HT1080 (cell line): ENCODE data around the gene PRDX5. TPM values are rescaled to one million over a fixed set of nuclear protein-coding genes. Genes with fewer than 3 reads are reported as not detected.
"Not testable (repeated sequence)": the region's sequence is repeated elsewhere in the genome, so short reads cannot be mapped to it uniquely, and the experiment has no call there.

Experiments
- DNase-seq: peaks from one replicate; pipeline ENCODE4 v3.0.0-alpha.2; 2015; ENCODE audit warnings: low read depth
- total RNA-seq: library from RNA; depleted of rRNA; stranded (reverse); fragments of >200 nt; shearing (Covaris generic); gene quantifications from 2 replicates; pipeline ENCODE4 v1.2.3, GENCODE V29; 2014

The PRDX5 gene
- total RNA-seq, 1 experiment from 2014 or later: 274 TPM

DNA sequence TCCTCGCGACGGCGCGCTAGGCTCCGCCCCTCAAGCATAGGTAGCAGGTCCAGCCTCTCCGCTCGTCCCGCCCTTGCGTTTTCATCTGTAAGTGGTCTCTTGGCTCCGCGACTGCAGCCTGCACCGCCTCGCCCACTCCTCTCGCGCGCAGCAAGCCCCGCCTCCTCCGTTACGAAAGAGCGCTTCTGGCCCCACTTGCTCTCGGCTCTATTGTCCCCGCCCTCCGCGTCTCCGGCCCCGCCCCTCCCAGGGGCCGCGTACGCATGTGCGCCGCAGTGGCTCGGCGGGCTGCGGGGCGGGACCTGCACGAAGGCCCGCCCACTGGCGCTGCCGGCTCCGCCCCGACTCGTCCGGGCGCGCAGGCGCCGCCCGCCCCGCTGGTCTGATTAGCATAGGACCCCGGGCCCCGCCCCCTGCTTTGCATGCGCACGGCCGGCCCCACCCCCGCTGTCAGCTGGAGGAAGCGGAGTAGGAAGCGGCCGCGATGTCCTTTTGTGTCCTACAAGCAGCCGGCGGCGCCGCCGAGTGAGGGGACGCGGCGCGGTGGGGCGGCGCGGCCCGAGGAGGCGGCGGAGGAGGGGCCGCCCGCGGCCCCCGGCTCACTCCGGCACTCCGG is 12.7 kb upstream of the PRDX5 start, which contains the start of gene ESRRA:
Gene ESRRA, plus strand, starts transcription at position 450 of the 616 bp plus-strand sequence. CDS start 1,656 bp downstream, outside the sequence.
- DNase-seq: peak; percentile 99

DNA sequence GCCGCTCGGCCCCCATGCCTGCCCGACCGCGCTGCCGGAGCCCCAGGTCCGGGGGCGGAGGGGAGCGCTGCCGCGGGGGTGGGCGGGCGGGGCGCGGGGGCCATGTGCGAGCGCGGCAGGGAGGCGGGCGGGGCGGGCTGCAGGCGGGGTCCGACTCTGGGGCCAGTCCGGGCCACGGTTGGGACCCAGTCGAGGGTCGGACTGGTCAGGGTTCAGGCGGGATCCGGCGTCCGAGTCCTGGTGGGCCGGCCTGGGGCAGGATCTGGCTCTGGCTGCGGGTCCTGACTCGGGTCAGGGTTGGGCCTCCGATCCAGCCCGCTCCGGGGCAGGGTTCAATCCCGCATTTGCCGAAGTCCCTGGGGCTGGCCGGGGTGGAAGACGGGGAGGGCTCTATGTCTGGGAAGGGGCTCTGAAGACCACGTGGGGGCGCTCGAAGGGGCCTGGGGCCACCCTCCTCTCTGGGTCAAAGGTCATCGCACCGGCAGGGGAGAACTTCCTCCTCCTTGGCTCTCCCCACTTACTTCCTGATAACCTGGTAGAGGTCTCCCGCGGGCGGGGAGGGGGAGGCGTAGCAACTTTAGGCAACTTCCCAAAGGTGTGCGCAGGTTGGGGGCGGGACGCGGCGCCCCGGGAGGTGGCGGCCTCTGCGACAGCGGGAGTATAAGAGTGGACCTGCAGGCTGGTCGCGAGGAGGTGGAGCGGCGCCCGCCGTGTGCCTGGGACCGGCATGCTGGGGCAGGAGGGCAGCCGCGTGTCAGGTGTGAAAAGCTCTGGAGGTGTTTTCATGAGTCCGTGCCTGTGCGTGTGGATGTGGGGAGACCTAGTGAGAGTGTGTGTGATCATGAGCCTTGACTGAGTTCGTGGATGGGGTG is 12.0 kb upstream of the PRDX5 start:
- DNase-seq: peak; percentile 72

- no peak for DNase-seq
Measured at GRCh38 chr11:64306563-64306875, 11.4 kb upstream of the PRDX5 start.

DNA sequence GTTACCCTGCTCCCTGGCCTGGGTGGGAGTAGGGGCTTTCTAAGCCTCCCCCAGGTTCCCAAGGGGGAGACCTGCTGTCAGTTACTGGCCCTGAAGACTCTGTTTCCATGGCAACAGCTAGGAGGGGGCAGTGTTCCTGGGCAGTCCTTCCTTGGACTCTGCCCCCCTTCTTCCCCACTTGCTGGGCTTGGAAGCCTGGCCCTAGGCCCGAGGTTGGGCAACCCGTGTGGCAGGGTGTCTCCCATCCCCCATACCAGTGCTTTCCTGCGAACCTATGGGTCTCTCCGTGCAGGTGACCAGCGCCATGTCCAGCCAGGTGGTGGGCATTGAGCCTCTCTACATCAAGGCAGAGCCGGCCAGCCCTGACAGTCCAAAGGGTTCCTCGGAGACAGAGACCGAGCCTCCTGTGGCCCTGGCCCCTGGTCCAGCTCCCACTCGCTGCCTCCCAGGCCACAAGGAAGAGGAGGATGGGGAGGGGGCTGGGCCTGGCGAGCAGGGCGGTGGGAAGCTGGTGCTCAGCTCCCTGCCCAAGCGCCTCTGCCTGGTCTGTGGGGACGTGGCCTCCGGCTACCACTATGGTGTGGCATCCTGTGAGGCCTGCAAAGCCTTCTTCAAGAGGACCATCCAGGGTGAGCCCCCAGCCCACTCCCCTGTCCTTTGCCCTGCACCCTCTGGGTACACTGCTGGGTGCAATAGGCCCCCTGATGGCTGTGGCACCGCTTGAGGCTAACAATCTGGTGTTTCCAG is 10.9 kb upstream of the PRDX5 start:
- no peak for DNase-seq

GRCh38 chr11:64307795-64308194 is 10.1 kb upstream of the PRDX5 start:
- not testable (repeated sequence) for DNase-seq

DNA sequence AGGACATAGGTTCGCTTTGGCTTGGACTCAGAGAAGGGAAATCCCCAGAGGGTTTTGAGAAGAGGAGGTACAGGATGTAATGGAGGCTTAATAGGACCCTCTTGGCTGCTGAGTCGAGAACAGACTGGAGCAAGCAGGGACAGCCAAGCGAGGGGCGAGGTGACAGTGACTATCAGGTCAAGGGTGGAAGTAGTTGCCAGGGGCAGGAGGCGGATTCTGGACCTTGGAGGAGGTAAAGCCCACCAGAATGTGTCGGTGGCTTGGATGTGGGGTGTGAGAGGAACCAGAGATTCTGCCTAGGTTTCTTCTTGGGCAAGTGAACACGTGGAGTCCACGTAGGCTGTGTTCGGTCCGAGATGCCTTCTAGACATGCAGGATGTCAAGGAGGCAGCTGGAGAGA is 5.0 kb upstream of the PRDX5 start:
- DNase-seq: no peak

DNA sequence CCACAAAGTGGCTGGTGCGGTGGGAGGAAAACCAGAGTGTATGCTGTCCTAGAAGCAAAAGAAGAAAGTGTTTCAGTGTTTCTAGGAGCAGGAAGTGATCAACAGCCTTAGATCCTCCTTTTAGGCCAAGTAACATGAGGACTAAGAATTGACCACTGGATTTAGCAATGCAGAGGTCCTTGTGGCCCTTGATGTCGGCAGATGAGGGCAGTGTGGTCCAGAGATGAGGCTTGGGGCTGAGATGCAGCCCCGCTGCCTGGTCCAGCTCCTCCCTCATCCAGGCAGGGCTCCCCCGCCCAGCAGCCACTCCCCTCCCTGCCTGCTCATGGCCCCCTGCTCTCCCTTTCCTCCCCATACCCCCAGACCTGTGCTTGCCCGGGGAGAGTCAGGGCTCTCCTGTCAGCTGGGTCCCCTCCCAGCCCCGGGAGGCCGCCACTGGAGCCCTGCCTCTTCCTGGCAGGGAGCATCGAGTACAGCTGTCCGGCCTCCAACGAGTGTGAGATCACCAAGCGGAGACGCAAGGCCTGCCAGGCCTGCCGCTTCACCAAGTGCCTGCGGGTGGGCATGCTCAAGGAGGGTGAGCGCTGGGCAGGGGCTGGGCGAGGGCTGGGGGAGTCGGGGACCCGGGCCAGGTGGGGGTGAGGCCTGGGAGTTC is 4.3 kb upstream of the PRDX5 start:
- no peak for DNase-seq

- DNase-seq: no peak
Measured at GRCh38 chr11:64314146-64314804, 3.6 kb upstream of the PRDX5 start.

GRCh38 chr11:64314805-64315561 is 2.9 kb upstream of the PRDX5 start:
- DNase-seq: no peak

DNA sequence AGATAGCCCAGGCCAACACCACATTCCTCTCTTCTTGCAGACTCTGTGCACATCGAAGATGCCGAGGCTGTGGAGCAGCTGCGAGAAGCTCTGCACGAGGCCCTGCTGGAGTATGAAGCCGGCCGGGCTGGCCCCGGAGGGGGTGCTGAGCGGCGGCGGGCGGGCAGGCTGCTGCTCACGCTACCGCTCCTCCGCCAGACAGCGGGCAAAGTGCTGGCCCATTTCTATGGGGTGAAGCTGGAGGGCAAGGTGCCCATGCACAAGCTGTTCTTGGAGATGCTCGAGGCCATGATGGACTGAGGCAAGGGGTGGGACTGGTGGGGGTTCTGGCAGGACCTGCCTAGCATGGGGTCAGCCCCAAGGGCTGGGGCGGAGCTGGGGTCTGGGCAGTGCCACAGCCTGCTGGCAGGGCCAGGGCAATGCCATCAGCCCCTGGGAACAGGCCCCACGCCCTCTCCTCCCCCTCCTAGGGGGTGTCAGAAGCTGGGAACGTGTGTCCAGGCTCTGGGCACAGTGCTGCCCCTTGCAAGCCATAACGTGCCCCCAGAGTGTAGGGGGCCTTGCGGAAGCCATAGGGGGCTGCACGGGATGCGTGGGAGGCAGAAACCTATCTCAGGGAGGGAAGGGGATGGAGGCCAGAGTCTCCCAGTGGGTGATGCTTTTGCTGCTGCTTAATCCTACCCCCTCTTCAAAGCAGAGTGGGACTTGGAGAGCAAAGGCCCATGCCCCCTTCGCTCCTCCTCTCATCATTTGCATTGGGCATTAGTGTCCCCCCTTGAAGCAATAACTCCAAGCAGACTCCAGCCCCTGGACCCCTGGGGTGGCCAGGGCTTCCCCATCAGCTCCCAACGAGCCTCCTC is 2.0 kb upstream of the PRDX5 start:
- DNase-seq: not testable (repeated sequence)

DNA sequence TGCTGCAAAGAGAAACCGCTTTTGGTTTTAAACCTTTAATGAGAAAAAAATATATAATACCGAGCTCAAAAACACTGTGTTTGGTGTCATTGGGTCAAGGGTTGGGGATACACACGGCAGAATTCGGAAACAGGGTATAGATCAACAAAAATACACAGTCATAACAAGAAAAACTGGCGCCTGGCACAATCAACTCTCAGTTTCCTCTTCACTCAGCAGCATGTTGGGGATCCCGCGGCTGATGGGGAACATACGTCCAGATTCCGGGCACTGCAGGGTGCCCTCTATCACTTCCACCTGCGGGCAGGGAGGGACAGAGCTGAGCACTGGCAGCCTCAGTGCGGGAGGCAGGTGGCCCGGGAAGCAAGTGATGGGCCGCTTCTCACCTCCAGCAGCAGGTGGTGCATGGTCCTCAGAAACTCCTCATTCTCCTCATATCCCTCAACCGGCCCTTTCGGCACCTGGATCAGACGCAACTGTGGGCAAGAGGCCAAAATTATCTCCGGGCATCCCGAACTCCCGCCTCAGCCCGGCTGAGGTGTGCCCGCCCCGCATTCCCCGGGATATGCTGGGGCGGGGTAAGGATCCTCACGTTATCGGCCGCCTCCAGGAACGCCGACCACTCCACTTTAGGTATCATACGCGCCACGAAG is 1.1 kb upstream of the PRDX5 start:
- peak; percentile 51 for DNase-seq

DNA sequence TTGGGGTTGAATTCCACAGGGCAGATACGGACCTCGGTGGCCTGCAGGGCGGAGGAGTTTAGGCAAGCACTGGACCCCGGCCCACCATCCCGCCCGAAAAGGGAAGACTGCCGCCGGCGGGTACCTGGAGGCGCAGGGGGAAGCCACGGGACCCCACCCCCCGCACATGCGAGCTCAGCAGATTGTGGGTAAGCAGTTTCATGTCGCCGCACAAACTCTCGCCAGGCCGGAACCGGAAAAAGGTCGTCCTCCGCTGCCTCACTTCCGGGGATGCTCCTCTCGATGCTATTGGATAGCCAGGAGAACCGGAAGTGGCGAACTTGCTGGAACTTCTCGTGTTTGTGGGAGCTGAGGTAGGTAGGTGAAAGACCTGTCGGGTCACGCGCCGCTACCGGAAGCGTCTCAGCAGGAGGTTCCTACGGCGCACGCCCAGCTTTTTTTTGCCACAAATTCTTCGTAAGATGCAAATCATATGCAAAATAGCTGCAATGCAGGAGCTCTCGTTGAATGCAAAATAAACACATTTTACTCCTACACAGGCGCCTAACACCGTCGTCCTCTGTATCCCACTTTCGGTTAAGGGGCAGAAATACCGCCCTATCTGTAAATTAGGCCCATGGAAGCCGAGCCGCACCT is 478 bp upstream of the PRDX5 start, which contains the start of gene TRMT112:
Gene TRMT112, minus strand, starts transcription at position 235 of the 636 bp plus-strand sequence. Its CDS starts 33 bp downstream, at position 202.
- DNase-seq: peak; percentile 99

DNA sequence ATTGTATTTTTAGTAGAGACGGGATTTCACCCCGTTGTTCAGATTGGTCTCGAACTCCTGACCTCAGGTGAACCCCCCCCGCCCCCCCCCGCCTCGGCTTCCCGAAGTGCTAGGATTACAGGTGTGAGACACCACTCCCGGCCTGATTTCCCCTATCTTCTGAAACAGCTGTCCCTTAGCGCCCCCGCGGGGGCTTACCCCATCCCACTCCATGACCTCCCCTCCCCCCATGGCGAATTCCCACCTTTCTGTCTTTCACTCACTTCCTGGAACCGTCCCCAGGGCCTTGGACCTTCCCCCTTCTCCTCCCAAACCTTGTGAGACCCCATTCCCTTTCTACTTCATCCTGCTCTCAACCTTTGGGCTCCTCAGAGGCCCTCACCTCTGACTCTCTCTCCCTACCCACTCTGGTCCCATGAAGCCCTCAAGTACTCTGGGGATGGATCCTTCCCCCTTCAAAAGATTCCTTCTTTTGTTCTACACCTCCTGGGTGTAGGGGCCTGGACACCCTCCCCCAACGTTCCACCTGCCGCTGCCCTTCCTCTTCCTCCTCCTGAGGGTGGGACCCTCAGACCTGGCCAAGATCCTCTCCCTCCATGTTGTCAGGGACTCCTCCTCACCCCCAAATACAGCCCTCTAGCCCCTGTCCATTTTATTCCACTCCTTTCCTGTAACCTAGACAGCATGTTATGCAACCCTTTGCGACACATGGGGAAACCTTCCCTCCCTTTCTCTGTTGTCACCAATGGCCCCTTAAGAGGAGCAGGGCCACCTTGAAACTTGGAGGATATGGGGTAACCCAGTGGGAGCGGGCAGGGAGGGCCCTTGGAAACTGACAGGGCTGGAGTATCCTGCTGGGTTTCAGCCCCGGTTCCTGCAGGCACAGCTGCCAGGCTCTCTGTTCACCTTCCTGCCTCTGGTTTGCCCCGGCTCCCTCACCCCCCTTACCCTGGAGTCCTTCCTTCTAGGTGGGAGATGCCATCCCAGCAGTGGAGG is 1.1 kb downstream of the PRDX5 start:
- DNase-seq: no peak

GRCh38 chr11:64320556-64320955 is 2.6 kb downstream of the PRDX5 start:
- DNase-seq: no peak

- no peak for DNase-seq
Measured at GRCh38 chr11:64321026-64321425, 3.1 kb downstream of the PRDX5 start.

DNA sequence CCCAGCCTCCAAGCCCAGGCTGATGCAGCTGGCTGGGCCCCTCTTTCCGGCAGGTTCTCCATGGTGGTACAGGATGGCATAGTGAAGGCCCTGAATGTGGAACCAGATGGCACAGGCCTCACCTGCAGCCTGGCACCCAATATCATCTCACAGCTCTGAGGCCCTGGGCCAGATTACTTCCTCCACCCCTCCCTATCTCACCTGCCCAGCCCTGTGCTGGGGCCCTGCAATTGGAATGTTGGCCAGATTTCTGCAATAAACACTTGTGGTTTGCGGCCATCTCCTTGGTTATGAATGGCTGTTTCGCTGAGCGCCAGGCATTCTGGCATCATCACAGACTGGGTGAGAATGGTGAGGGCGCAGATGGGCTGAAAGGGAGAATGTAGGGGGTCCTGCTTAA is 3.6 kb downstream of the PRDX5 start:
- DNase-seq: no peak

DNA sequence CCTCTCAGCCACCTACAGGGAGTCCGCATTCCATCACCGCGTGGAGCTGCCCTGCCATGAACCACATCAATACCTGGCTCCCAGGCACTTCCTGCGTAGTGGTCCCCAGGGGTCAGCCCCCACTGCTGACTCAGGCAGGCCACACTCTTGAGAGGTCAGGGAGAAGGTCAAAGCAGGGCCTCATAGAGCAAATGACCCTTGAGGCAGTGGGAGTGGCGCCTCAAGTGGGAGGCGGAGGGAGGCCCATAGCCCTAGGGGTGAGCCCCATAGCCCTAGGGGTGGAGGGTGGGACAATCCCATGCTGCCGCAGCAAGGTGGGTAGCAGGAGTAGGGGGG is 5.0 kb downstream of the PRDX5 start:
- DNase-seq: no peak
